ENCODE data around the gene BECN2.

The BECN2 gene, protein sequence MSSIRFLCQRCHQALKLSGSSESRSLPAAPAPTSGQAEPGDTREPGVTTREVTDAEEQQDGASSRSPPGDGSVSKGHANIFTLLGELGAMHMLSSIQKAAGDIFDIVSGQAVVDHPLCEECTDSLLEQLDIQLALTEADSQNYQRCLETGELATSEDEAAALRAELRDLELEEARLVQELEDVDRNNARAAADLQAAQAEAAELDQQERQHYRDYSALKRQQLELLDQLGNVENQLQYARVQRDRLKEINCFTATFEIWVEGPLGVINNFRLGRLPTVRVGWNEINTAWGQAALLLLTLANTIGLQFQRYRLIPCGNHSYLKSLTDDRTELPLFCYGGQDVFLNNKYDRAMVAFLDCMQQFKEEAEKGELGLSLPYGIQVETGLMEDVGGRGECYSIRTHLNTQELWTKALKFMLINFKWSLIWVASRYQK

DNA sequence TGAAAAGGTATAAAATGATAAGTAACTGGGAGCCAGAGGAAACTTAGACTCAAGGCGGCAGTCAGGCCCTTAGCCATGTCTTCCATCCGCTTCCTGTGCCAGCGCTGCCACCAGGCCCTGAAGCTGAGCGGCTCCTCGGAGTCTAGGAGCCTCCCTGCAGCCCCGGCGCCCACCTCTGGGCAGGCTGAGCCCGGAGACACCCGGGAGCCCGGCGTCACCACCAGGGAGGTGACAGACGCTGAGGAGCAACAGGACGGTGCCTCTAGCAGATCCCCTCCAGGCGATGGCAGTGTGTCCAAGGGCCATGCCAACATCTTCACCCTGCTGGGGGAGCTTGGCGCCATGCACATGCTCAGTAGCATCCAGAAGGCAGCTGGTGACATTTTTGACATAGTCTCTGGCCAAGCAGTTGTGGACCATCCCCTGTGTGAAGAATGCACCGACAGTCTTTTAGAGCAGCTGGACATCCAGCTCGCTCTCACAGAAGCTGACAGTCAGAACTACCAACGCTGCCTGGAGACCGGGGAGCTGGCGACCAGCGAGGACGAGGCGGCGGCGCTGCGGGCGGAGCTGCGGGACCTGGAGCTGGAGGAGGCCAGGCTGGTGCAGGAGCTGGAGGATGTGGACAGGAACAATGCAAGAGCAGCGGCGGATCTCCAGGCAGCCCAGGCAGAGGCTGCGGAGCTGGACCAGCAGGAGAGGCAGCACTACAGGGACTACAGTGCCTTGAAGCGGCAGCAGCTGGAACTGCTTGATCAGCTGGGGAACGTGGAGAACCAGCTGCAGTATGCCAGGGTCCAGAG is at the start of gene BECN2:
Gene BECN2, plus strand, starts transcription at position 76 of the 803 bp plus-strand sequence. Its CDS starts 0 bp downstream, at position 76.
- DNase-seq: no peak

DNA sequence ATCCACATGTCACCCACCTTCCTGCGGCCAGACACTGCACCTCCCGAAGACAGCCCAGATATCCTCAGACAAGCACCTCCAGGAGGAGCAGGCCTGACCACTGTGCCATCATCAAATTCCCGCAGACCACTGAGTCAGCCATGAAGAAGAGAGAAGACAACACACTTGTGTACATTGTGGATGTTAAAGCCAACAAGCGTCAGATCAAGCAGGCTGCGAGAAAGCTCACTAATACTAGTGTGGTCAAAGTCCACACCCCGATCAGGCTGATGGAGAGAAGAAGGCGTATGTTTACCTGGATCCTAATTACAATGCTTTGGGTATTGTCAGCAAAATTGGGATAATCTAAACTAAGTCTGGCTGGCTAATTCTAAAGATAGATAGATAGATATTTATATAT is 41.4 kb upstream of the BECN2 start:
- no peak for DNase-seq

DNA sequence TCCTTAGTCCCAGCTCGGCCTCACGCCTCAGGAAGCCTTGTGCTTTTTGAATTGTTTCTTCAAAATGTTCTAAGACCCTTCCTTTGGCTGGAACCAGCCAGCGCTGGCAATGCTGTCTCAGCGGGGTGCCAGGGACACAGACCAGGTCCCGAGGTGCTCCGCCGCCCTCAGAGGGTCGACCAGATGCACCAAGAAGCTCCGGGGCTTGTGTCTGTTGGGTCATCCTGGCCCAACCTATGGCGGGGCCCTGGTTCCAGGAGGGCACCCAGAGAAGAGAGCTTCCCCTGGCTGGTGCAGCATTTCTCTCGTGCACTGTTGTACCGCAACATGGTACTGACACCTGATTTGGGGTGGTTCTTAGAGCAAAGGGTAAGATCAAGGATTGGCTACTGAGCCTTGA is 40.1 kb upstream of the BECN2 start:
- DNase-seq: no peak

DNA sequence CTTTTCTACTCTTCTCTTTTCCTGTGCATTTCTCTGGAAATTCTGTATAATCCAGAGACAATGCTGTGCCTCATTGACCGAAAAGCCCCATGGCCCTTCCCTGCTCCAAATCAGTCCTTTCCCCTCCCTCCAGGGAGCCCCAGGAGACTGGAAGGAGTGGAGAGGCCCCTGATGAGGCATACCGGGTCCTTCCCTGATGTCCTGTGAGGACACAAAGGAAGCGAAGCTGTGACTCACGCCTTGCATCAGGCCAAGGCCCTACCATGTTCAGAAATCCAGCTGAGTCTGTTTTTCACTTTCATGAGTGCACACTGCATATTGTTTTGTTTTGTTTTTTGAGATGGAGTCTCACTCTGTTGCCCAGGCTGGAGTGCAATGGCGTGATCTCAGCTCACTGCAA is 38.7 kb upstream of the BECN2 start:
- no peak for DNase-seq

DNA sequence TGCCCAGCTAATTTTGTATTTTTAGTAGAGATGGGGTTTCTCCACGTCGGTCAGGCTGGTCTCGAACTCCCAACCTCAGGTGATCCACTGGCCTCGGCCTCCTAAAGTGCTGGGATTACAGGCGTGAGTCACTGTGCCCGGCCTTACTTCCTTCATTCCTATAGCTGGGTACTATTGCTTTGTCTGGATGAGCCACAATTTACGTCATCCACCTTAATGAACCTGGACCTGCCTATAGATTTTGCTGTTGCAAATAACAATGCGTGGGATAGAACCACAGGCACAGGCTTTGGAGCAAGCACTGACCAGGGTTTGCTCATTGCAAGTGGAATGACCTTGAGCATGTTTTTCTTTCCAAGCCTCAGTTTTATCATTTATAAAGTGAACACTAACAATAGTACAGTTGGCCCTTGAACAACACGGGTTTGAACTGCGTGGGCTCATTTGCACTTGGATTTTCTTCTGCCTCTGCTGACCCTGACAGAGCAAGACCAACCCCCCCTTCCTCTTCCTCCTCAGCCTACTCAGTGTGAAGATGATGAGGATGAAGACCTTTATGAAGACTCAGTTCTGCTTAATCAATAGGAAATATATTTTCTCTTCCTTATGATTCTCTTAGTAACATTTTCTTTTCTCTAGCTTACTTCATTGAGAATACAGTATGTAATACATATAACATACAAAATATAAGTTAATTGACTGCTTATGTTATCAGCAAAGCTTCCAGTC is 33.3 kb upstream of the BECN2 start:
- DNase-seq: no peak

DNA sequence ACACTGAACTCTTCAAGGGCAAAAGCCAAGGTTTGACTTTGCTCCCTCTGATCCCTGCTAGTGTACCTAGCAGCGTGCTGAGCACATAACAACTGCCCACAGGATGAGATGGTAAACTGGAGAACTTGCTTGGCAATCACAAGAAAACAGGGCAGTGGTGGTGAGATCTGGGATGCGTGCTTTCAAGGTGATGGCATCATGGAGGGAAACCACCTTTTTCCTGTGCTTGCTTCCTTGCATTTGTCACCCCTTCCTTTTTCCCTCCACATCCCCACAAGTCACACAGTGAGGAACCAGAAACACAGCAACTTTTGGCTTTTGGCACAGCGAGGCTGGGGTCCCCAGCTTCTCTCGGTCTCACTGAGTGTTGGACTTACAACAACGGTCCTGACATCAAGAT is 31.4 kb upstream of the BECN2 start:
- DNase-seq: no peak

DNA sequence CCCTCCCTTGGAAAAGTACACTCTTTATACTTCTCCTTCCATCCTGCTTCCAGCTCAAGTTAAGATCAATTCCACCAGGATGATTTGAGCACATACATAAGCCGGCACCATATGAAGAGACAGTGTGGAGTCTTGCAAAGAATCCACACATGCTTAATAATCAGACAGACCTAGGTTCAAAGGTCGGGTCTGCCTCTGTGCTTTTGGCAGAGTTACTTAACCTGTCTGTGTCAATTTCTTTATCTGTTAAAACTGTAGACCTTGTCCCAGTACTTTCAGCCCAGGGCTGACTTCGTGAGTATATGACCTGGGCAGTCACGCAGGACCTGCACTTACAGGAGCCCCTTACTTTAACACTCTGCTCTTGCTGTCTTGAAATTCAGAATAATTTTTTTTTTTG is 30.2 kb upstream of the BECN2 start:
- DNase-seq: no peak

DNA sequence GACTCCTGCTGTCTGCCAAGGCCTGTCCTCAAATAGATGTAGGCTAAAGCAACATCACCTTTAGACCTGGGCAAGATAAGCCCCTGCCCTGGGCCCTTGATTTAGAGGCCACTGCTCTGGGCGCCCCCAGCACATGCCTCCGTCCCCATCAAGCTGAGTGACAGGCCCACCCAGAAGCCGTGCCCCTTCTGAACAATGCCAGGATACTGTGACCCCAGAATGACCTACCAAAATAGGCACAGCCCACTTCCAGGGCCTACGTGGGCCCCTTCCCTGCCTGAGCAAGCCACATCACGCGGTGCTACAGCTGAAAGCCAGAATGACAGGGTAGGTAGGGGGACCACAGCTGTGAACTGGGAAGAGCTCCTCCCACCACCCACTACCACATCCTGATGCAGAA is 24.7 kb upstream of the BECN2 start:
- no peak for DNase-seq

DNA sequence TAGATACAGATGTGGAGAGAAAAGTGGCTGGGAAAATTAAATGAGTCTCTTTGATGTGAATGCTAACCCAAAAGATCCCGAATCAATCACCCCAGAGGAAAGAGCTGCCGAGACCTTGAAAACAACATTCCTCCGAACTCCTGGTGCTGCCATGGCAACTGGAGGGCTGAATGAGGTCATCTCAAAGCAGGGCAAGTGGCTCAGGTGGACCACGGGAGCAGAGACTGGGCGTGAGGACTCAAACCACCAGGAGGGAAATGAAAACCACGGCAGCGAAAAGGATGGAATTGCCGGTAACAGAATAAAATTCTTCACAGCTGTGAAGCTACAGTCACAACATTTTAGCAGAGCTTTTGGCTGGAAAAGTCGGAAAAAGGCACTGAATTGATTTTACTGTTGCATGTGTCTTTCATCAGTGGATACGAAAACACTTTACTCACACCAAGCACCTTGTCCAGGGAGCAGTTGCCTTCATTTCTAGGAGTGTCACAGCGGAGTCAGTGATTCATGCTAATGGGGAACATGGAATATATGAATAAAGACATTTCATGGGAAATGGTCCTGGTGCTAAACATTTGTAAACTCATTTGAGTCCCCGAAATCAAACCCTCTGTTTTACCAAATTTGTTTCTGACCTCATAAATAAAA is 23.2 kb upstream of the BECN2 start:
- DNase-seq: no peak

DNA sequence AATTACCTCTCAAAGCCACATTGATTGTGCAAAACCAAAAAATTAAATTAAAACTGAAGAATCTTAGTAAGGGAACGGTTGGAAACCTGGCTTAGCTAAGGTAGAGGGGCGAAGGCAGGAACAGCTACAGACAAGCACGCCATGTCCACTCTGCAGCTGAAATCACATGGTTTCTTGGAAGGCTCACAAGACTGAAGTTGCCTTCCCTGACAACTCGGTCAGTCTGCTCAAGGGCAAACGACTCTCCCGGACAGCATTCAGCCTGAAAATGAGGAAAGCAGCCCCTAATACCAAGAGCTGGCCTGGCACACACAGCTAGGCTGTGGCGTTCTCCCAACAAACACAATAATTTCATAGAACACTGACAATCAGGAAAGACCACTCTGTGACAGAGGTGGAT is 22.7 kb upstream of the BECN2 start:
- no peak for DNase-seq

DNA sequence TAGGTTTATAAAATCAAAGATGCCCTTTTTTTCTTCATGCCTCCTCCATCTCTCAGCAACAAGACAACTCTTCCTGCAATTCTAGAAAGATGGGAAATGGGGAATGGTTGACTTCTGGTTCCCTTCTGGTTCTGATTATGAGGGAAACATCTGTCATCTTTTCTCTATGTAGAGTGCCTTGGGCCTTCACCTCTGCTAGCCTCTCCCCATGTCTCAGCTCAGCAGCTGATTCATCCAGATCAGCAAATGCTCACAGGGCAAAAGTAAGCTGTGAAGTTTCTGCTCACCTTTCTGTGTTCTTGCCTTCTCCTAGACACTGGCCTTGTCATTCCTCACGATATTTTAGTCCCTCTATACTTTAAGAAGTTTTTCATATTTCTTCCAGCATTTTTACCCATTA is 17.8 kb upstream of the BECN2 start:
- no peak for DNase-seq

DNA sequence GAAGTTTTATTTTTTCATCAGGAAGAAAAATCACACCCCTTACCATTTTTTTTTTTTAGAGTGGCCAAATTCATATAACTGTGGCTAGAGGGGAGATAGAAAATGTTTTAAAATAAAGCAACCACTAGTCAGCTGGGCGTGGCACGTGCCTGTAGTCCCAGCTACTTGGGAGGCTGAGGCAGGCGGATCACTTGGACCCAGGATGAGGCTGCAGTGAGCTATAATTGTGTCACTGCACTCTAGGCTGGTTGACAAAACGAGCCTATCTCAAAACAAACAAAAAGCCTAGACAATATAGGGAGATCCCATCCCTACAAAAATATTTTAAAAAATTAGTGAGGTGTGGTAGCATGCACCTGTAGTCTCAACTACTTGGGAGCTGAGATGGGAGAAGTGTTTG is 14.8 kb upstream of the BECN2 start:
- DNase-seq: no peak

DNA sequence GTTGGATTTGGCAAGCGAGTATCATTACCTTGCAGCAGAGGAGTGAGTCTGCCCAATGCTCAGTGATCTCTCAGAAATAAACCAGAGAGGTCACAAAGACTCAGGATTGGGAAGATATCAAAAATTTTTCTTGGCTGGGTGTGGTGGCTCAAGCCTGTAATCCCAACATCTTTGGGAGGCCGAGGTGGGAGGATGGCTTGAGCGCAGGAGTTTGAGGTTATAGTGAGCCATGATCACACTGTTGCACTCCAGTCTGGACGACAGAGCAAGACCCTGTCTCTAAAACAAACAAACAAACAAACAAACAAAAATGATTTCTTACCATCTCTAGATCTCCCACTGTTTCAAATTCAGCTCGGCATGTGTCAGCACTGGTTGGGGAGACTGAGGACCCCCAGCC is 13.3 kb upstream of the BECN2 start:
- no peak for DNase-seq

DNA sequence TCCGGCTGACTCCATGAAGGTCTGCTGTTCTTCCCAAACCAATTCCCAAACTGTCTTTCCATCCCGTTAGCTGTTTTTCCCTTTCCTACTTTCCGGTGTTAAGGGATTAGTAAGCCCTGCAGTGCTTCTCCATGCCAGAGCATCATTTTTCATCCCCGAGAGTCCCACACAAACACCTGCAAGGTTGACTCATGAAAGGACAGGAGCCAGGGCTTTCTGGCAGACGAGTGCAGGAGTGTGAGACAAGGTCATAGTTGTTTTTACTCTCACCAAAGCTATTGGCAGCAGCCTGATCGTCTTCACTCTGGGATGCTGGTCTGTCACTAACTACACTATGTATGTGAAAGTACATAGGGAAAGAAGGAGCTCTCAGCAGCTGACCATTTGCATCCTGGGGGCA is 10.2 kb upstream of the BECN2 start:
- no peak for DNase-seq

DNA sequence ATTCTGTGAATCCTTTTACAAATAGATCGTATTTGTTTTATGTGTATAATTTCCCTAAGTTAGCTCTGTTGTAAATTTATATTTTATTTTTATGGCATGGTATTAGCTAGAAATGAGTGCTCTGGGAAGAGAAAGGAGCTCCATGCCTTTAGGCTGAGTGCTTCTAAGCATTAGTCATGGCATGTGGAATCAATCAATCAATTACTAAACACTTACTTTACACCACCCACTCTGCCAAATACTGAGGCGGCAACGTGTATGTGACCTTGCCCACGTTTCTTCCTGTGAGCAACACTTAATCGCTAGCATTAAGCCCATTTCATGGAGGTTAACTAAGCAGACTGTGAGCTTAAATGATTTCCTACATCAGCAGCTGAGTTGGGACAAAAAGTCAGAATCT is 7.2 kb upstream of the BECN2 start:
- no peak for DNase-seq

DNA sequence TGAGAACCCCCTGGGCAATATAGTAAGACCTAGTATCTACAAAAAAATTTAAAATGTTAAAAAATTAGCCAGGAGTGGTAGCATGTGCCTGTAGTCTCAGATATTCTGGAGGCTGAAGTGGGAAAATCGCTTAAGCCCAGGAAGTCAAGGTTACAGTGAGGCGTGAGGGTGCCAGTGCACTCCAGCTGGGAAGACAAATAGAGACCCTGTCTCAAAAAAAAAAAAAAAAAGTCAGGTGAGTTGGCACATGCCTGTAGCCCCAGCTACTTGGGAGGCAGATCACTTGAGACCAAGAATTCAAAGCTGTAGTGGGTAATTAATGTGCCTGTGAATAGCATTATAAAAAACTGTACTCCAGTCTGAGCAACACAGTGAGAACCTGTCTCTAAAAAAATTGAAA is 4.6 kb downstream of the BECN2 start:
- DNase-seq: no peak

DNA sequence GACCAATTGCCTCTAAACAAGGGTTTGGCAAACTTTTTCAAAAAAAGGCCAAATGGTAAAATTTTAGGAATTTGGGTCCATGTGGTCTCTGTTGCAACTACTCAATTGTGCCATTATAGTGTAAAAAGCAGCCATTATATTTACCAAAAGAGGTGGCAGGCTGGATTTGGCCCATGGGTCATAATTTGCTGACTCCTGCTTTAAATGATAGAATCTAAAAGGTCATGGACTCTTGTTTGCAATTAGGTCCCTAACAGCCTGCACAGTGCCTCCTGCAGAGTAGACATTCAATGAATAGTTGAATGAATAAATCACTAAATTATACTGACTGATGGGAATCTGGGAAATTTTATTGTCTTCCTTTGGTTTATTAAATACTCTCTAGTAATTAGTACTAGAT is 6.2 kb downstream of the BECN2 start:
- no peak for DNase-seq

DNA sequence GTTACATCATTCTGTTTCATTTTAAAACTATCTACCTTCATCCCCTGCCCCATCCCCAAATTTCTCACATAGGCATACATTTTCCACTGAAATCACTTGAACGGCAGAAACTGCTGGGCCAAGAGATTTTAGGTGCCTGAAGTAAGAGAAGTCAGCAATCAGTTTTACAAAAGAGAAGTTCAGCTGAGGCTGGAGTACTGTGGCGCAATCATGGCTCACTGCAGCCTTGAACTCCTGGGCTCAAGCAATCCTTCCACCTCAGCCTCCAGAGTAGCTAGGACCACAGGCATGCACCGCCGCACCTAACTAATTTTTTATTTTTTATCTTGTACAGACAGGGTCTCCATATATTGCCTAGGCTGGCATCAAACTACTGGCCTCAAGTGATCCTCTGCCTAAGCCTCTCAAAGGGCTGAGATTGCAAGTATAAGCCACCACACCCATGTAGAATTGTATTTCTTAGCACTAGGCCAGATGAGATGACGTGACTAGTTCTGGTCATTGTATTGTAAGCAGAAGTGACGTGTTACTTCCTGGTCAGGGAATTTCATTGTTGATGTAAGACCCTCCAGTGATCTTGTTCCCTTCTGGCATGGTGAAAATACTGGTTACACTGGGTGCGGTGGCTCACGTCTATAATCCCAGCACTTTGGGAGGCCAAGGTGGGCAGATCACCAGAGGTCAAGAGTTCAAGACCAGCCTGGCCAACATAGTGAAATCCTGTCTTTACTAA is 7.1 kb downstream of the BECN2 start:
- no peak for DNase-seq

DNA sequence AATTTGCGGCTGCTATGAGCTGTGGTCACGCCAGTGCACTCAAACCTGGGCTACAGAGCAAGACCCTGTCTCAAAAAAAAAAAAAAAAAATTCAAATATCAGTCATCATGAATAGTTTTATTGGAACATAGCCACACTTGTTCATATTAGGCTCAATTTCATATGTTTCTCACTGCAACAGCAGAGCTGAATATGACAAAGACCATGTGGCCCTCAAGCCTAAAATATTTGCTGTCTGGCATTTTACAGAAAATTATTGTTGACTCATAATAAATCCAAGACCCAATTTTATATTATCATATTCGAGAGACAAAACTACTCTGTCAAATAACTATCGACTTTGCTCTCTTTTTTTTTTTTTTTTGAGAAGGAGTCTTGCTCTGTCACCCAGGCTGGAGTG is 11.0 kb downstream of the BECN2 start:
- DNase-seq: no peak

DNA sequence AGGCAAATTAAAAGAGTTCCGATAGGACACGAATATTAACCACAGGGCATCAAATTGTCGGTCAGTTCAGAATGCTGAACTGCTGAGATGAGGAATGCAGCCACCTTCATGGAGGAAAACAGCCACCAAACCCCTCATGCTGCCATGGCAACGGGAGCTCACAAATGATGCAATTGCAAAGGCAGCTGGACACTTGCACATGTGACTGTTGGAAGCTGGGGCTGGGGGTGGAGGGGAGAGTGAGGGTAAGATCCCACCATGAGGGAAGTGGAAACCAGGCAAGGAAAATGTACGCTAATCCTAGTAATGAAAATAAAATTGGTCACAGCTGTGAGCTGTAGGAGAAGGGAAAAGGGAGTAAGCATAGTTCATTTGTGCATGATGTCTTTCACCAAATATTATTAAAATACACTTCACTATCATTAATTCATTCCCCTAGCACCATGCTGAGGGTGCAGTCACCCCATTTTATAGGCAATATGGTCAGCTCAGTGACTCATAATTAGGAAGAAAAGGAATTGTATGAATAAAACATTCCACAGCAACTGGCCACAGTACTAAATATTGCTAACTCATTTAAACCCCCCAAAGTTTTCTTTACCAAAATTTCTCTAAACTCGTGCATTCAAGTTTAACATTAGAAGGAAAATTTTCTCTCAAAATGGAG is 15.3 kb downstream of the BECN2 start:
- no peak for DNase-seq

DNA sequence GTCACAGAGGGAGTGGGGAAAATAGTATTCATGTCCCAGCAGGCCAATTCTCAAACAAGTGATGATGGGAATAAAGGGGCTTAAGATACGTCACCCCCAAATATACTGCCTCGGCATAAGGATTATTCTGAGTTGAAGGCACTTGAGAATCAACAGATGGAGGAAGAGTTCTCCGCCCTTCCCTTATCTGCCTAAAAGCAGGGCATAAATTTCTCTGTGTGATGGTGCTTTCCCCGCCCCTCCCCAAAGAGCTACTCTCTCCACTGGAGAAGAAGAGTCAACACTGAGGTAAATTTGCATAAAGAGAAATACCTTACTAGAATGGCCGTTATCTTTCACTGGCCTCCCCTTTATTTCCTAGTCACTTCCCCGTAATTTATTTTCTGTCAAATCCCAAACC is 18.7 kb downstream of the BECN2 start:
- no peak for DNase-seq

DNA sequence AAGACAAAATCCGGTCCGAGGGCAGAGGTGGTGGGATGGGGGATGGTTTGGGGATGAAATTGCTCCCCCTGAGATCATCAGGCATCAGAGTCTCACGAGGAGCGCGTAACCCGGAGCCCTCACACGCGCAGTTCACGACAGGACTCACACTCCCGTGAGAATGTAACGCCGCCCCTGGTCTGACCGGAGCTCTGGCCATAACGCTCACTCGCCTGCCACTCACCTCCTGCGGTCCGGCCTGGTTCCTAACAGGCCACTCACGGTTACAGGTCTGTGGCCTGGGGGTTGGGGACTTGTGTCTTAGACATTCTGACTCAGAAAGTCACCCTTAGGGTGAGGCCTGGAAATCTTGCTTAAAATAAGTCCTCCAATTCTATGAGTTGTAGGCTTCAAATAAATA is 21.5 kb downstream of the BECN2 start:
- no peak for DNase-seq
